ENCODE data around the gene CFAP46. TPM values are rescaled to one million over a fixed set of nuclear protein-coding genes. Genes with fewer than 3 reads are reported as not detected.
"Not testable (repeated sequence)": the region's sequence is repeated elsewhere in the genome, so short reads cannot be mapped to it uniquely, and the experiment has no call there.

Gene CFAP46
- total RNA-seq, 1 donor from 2014 or later = 1.9 TPM

DNA sequence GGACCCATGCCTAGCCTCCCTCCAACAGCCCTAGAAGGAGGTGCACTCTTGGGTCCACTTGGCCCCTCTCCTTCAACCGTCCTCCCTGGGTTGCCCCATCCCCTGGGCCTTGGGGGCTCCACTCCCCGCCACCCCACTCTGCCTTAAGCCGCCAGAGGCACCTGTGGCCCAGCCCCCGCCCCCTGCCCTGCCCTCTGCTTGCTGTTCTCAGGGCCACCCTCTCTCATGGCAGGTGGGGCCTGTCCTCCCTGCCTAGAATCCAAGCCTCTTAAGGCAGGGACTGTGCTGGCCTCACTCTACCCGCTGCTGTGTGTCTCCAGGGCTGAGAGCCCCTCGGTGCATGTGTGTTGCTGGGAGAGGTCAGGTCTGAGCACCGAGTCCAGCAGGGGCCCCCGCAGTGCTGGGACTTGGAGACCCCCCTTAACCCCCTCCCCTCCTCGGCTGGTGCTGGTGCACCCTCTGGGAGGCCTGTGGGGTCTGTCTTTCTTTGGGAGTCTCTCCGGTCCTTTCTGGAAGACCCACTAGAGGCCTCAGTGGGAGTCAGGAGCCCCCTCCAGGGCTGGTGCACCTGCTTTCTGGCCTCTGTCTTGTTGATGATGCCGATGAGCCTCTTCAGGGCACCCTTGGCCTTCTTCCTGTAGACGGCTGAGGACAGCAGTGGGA, 43.8 kb downstream of the CFAP46 start:
- DNase-seq = no peak

DNA sequence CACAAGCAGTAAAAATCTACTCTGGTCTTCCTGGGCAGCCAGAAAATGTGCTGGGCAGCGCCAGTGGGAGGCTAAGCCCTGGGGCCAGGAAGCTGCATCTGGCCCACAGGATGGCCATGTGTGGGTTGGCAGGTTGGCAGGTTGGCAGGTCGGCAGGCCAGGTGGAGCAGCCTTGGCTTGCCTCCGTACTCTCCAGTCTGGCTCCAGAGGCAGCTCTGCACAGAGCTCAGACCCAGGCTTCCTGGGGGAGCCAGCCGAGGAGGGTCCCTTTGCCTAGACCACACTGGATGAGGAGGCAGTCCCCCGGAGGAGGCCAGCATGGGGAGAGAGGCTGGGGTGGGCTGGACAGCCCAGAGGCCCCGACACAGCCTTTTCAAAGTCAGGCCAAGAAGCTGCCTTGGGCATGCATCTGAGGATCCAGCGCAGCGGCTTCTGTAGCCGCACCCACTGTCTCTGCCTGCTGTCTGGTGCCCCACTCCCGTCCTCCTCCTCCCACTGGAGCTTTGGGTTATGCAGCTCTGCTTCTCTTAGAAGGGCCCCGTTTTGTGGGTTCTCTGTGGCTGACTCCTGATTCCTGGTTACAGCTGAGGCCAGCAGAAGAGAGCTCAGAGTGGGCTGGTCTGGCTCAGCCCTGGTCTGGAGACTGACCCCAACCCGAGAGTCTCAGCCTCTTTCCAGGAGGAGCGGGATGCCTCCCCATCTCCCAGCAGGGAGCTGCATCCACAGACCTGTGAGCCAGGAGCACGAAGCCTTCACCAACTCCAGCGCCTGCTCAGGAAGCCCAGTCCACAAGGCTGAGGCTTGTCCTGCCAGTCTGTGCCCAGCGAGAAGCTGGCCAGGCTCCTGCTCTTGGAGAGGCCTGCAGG, 44.6 kb downstream of the CFAP46 start:
- DNase-seq = no peak

DNA sequence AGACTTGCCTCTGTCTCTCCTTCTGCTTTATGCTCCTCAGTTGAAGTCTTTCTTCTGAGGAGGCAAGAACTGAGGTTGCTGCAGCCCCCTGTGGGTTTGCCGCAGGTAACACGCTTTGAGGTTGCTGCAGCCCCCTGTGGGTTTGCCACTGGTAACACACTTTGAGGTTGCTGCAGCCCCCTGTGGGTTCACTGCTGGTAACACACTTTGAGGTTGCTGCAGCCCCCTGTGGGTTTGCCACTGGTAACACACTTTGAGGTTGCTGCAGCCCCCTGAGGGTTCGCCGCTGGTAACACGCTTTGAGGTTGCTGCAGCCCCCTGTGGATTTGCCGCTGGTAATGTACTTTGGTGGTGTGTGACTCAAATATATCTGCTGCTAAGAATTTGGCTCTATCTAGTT, 48.6 kb downstream of the CFAP46 start:
- not testable (repeated sequence) for DNase-seq

DNA sequence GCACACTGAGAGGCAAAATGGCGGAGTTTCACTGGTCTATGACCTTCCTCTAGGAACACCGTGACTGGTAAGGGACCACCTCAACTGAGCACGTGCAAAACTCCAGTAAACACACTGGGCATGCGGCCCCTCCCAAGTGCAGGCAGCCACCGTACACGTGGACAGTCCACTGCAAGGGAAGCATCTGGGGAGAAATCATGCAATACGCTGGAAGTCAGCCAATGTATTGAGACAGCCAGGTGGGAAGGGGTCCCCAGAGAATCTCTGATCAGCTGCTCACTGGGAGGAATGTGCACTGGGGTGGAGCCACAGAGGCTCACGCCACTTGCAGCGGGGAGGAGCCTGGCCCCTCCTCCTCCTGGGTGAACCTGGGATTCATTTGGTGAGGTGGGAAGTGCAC, 49.3 kb downstream of the CFAP46 start:
- DNase-seq = no peak

DNA sequence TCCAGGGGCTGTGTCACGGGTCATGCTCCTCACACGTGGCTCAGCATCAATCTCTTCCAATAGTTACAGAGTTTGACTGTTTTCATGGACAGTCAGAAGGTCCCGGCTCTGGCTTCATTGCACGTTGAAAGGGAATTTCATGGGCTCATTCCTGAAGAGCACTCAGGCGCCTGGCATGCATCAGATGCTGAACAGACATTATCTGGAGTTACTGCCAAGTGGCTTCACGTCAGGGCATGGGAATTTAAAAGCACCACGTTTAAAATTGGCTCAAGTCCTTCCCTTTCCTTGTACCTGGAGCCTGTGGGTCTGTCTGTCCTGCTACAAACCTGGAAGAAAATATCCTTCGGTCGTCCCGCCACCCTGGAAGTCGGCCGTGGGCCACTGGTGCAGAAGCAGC, 50.4 kb downstream of the CFAP46 start:
- DNase-seq = no peak

DNA sequence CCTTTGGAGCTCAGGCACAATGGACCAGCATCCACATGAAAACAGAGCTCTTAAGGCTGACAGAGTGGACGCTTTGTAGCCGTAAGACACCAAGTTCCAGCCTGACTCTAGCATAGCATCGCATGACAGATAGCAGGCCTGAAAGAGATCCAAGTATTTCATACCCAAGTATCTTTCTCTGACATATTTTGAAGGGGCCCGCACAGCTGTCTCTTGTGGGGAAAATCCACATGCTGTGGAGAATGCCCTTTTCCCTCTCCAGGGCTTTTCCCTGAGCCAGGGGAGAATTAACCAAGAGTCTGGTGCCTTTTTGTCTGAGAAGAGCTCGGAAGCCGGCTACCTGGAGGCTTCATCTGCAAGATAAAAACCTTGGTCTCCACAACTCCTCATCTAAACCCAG, 51.0 kb downstream of the CFAP46 start:
- no peak for DNase-seq

DNA sequence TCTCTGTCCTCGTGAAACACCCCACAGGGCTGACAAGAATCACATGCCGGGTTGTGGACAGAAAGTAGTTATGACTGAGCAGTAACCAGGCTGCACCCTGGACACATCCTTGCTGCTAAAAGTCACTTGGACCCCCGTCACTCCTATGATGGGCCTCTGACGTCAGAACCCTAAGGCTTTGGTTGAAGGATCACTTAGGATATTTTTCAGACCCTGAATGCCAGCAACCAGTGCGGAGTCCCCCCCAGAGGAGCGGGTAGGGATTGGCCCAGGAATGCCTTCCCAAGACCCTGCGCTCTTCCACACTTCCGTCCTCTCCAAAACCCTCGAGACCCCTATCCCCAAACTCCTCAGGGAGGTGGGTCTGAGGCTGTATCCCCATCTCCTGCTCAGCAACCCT, 52.1 kb downstream of the CFAP46 start:
- DNase-seq = no peak

DNA sequence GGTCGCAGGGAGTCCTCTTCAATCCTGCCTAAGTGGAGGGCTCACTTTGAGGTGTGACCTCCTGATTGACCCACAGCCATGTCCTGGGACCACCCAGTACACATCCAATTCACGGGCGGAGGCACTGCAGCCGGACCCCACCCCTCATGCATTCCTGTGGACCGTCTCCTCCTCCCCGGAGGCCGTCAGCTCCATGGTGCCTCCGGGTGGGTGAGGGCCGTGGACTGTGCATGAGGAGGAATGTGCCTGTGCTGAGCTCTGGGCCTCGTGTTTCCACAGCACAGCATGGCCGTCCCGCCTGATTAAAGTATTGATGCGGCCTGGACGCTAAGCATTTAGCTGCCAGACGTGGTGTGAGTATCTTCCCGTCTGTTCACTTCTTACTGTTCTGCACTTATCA, 52.8 kb downstream of the CFAP46 start:
- DNase-seq = no peak

DNA sequence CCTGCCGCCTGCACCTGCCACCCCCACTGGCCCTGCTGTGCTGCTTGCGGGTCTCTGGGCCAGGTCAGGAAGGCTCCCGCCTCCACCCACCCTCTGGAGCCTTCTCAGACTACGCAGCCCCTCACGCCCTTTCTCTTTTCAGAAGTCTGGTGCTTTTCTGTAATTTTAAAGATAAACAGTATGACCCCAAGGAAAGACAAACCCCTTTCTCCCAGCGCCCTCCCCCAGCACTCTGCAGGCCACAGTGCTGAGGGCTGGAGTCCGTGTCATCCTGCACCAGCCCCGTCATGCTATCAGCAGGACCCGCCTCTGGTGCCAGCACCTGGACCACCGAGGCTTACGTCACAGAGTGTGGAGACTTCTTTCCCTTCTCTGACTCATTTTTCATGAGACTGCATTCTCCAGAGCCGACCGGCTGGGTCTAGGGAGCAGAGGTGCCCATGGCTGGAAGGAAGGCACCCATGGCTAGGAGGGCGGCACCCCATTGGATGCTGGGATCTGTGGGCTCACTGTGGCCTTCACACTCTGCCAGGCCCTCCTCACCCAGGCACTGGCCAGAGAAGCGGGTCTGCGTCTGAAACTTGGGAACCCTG, 53.4 kb downstream of the CFAP46 start:
- DNase-seq = no peak

DNA sequence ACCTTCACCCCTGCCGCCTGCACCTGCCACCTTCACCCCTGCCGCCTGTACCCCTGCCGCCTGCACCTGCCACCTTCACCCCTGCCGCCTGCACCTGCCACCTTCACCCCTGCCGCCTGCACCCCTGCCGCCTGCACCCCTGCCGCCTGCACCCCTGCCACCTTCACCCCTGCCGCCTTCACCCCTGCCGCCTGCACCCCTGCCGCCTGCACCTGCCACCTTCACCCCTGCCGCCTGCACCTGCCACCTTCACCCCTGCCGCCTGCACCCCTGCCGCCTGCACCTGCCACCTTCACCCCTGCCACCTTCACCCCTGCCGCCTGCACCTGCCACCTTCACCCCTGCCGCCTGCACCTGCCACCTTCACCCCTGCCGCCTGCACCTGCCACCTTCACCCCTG, 53.9 kb downstream of the CFAP46 start:
- not testable (repeated sequence) for DNase-seq

DNA sequence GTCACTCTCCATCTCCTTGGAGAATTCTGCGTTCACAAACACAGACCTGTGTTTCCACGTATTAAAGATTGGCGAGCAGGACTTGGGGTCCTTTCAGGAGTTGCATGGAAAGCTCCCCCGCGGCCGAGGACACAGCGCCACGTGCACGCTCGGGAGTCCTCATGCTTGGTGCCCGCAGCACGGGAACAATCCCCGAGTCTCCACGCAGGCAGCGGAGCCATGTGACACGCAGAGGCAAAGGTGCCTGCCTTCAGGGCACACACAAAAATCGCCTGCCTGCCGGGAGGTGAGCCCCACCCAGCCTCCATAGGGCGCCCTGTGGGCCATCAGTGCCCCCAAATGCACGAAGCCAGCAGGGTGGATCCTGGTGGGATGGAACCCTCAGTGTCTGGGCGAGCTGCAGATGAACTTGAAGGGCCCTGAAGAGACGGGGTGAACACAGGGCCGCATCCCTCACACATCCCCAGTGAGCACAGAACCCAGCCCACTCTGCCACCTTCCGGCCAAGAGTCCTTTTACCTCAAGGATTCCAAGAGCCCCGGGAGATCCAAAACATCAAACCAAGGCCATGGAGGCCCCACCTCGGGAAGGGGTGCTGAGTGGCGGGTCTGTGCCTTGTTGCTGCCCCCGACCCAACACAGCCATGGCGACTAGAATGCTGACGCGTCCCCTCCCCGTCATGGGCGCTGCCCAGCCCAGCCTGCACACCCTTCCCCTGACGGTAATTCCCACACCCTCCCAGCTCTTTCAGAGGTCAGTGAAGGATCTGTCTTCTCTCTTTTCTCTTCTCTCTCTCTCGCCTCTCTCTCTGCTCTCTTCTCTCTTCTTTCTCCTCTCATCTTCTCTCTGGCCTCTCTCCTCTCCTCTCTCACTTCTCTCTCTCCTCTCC, 55.9 kb downstream of the CFAP46 start:
- DNase-seq = no peak

DNA sequence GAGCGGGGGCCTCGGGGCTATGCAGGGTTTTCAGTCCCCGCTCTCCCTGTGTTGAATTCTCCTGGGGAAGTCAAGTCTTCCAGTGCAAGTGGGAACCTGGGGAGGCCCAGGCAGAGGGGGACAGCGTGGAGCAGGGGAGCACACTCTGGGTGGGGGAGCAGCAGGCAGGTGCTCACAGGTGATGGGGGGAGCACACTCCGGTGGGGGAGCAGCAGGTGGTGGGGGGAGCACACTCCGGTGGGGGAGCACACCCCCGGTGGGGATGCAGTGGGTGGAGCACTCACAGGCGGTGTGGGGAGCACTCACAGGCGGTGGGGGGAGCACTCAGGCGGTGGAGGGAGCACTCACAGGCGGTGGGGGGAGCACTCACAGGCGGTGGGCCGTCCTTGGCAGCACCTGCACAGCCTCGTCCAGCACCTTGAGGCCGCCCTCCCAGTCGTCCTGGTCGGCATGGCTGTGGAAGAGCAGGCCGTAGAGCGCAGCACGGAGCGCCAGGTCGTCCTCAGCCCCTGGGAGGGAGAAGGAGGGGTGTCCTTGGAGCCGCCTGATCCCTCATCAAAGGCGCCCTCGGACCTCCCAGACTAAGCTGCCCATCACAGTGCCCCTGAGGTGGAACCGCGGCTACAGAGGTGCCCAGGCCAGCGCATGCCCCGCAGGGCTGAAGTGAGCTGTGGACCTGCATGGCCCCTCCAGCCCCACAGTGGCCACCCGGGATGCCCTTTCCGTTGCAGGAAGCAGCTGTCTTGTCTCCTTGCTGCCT, 56.7 kb downstream of the CFAP46 start:
- no peak for DNase-seq

DNA sequence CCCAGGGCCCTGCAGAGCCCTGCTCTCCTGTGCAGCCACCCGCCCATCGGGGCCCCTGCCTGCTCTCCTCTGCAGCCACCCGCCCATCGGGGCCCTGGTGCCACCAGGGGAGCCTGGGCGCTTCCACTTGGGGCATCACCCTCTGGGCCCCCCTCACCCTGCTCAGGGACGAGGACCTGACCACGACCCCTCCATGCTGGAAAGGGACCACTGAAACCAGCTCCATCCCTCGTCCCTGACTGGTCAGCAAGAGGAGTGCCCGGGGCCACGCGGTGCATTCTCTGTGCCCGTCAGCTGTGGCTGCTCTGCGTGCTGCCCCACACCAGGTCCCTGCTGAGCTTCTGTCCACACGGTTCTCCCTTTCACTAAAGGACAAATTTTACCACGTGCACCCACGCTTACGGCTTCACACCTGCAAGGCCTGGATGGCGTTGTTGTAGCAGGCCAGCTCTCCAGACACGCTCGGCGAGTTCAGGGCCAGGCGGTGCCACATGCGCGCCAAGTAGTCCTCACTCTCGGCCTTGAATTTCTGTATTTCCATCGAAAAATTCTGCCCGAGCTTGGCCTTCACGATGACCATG, 57.6 kb downstream of the CFAP46 start:
- no peak for DNase-seq

DNA sequence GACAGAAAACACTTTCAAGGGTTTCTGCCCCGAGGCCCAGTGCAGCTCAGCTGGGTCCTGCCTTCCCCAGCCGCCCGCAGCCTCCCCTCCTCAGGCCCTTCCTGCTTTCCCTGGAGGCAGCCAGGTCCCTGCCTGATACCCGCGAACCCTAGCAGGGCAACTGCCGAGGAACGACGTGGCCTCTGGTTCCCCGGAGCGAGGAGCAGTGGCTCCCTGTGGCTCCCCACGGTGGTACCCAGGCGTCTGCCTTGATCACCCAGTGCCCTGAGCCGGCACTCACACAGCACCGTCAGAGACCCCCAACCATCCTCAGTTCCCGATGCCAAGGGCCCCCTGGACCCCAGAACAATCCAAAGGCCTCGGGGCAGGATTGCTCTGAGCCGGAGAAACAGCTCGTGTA, 58.3 kb downstream of the CFAP46 start:
- DNase-seq = no peak

DNA sequence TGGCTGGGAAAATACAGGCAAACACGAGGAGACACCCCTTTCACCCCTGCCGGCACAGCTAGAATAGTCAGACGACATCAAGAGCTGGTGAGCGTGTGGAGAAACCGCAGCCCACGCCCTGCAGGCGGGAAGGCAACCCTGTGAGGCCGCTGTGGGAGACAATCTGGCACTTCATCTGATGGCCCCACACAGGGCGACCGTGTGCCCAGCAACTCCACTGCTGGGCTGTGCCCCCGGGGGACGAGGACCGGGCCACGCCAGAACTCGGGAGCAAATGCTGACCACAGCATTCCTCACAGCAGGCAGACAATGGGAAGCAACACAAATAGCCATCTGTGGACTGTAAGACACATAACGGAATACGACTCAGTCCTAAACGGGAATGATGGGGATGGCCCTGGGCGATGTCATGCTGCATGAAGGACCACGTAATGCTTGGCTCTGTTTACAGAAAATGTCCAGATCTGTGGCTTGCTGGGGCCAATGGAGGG, 58.9 kb downstream of the CFAP46 start:
- DNase-seq = no peak

DNA sequence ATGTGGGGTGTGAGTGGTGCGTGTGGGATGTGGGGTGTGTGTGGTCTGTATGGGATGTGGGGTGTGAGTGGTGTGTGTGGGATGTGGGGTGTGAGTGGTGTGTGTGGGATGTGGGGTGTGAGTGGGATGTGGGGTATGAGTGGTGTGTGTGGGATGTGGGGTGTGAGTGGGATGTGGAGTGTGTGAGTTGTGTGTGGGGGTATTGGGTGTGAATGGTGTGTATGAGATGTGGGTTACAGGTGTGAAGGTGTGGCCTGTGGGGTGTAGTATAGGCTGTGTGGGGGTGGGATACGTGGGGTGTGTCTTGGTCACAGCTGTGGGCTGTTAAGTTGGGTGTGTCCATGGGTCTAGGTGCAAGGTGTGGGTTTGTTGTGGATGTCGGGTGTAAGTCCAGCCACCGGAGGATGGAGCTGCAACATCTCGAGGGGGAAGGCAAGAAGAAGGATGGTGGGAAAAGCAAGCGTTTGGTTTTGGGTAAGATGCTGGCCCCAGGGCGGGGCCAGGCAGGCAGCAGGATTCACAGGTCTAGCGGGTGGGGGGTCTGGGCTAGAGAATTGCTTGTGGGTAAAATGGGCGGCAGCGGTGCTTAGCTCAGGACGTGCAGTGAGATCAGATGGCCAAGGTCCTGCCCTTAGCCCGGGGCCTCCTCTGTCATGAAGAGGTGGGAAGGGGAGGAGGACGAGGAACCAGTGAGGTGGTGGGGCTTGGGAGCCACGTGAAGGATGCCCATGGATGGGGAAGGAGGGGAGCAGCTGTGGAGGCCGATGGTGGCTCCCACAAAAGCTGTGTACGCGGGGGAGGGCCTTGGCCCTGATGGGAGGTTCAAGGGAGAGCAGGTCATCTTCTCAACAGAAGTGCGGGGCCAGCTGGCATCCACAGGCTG, 60.1 kb downstream of the CFAP46 start:
- DNase-seq = no peak

DNA sequence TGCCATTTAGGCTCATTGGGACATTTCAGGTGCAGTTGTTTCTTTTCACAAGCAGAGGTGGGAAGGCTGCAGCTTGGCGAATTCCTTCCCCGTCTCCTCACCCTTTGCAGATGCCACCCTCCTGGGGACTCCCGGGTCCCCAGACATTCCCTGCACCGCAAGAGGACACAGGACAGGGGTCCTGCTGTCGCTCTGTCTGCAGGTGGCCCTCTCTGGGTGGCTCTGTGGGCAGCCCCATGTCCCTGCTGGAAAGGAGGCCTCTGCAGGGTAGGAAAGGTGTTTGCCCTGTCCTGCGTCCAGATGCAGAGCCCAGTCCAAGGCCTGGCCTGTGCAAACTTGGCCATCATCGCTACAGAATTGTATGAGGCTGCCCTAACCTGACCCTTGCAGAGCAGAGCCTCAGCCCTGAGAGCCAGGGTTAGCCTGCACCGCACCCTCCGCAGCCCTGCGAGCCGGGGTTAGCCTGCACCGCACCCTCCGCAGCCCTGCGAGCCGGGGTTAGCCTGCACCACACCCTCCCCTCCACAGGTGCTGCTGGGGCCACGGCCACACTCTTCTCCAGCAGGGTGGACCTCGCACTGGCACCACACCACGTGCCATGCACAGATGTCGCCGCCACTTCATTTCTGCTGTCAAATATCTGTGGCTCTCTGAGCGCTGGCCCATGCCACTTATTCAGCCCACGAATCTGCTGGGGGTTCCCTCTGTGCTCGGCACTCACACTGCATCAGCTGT, 61.0 kb downstream of the CFAP46 start:
- DNase-seq = no peak

DNA sequence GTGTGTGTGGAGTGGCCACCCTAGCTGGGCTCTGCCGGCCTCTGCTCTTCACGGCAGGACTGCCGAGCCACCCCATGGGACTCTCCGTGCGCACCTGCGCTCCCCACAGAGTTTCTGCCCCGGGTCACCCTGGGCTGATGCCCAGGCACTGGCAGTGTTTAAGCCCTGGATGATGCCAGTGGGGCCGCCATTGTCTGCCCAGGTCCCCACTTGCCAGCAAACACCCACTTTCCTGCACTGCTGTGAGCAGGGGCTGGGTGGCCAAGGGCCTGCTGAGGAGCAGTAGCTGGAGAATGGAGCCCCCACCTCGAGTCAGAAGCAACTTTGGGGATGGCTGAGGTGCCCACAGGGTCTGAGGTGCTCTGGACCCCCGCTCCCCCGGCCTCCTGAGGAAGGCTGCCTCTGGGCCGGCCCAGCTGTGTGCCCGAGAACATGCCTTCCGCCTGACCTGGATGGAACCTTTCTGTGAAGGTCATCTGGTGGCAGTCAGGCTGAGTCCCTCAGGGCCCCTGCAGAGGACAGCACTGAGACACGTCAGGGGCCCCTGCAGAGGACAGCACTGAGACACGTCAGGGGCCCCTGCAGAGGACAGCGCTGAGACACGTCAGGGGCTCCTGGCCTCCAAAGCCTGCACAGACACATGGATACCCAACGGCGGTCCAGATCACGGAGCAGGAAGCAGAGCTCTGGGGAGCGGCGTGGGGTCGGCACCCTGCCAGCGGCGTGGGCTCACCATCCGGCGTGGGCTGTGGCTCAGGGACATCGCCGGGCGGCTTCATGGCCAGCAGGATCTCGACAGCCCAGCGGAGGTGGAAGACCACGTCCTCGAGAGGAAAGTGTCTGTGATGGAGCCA, 62.0 kb downstream of the CFAP46 start:
- DNase-seq = no peak

Measured in occipital lobe (tissue), 2 donors.